Activated CD4-positive, alpha-beta T cell treated with anti-CD3 and anti-CD28 coated beads, Interleukin-2, amount 50 U/mL, for 48 hours (primary cell): ENCODE measurements around the gene SDSL.

ENCODE experiments used
- DNase-seq, 2 experiments: peaks; one replicate each; pipeline ENCODE4 v3.0.0-alpha.2; 2020

Gene SDSL

GRCh38 chr12:113397497-113398197 lies 24.5 kb upstream of the SDSL start:
- DNase-seq = no peak

GRCh38 chr12:113398346-113399290 lies 23.6 kb upstream of the SDSL start:
- no peak for DNase-seq

DNA sequence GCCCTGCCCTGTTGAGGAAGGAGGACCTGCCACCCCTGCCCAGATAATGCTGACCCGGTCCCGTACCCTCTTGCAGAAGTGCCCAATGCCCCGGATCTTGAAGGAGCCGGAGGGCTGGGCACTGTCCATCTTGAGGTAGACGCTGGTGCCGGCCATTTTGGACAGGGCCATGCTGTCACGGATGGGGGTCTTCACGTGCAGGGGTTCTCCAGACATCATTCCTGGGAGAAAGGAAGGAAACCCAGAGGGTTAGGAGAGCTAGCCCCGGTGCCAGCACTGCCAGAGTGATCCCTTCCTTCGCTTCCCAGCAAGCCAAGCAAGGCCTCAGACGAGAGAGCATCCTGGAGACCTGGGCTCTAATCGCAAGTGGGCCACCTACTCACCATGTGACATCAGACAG lies 22.7 kb upstream of the SDSL start:
- DNase-seq = no peak

DNA sequence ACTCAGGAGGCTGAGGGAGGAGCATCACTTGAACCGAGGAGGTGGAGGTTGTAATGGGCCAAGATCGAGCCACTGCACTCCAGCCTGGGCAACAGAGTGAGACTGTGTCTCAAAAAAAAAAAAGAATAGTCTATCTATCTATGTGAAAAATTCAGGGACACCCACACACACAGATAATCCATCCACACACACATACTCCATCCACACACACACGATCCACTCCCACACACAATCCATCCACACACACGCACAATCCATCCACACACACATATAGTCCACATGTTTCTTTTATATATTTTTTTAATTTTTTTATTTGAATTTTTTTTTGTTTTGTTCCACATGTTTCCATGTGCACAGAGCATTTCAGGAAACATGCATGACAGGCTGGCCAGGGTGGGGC lies 21.8 kb upstream of the SDSL start:
- DNase-seq = no peak

- DNase-seq = no peak
Measured at GRCh38 chr12:113401066-113402000, 20.8 kb upstream of the SDSL start.

DNA sequence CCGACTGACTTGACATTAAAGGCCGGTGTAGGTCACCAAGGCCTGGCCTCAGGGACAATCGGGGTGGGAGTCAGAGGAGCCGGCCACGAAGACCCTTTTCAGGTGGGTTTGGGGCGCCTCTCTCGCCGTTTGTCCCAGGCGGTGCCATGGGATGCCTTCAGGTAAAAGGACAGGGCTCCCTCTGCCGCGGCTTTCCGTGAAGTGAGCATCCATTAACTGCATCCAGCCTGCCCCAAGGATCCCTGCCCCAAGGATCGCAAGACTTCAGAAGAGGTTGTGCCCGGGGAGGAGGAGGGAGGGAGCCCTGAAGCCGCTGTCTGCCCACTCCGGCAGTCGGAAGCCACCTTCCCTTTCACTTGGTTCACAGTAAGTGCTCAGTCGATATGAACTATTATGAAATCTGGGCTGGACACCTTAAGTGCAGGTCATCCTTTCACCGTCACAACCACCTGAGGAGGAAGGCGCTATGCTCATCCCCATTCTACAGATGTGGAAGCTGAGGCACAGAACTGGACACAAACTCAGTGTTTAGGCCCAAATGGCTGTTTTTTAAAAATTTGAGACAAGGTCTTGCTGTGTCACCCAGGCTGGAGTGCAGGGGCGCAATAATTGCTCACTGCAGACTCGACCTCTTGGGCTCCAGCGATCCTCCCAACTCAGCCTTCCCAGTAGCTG lies 19.5 kb upstream of the SDSL start:
- DNase-seq = no peak

DNA sequence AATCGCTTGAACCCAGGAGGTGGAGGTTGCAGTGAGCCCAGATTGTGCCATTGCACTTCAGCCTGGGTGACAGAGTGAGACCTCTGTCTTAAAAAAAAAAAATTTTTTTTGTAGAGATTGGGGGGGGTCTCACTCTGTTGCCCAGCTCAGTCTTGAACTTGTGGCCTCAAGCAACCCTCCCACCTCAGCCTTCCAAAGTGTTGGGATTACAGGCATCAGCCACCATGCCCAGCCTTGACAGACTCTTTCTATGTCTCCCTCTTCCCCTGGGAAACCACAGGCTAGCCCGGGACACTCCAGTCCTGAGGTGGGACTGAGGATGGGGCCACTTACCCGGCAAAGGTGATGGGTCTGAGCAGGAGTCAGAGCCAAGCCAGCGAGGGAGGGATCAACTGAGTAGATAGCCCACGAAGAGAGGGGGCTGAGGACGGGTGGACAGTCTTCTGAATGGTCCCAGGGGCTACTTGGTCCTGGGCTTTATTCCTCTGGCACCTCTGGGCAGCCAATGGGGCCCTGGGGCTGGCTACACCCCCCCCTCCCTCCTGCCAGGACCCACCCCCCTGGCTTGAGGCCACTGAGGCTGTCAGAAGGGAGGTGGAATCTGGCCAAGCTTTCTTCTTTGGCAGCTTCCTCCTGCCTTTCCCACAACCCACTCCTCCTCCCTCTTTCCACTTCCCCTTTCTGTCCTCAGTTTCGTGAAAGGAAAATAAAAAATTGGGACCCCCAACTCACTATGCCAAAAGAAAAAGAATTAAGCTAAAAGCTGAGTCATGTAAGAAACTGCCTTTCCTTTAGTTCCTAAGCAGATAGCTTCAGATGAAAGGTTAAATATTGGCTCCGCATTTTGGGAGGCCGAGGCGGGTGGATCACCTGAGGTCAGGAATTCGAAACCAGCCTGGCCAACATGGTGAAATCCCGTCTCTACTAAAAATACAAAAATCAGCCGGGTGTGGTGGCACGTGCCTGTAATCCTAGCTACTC lies 18.5 kb upstream of the SDSL start, which contains the start of gene SDS:
SDS (minus strand) TSS at position 453 of the 981 bp plus-strand sequence. CDS start 4,179 bp downstream, outside the sequence.
- no peak for DNase-seq

GRCh38 chr12:113405694-113406093 lies 16.5 kb upstream of the SDSL start:
- DNase-seq = no peak

GRCh38 chr12:113407931-113408600 lies 14.1 kb upstream of the SDSL start:
- no peak for DNase-seq

DNA sequence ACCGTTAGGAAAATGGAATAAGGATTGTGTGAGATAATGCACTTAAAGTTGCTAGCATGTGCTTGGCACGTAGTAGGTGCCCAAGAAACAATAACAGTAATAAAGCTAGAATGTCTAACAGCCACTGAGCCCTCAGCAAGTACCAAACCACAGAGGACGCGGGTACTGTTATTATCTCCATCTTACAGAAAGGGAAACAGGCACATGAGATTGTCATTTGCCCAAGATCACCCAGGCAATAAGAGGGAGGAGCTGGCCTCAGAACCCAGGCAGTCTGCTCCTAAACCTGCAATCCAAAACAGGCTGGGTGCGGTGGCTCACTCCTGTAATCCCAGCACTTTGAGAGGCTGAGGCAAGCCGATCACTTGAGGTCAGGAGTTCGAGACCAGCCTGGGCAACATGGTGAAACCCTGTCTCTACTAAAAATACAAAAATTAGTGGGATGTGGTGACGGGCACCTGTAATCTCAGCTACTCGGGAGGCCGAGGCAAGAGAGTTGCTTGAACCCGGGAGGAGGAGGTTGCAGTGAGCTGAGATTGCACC lies 13.4 kb upstream of the SDSL start:
- DNase-seq = no peak

DNA sequence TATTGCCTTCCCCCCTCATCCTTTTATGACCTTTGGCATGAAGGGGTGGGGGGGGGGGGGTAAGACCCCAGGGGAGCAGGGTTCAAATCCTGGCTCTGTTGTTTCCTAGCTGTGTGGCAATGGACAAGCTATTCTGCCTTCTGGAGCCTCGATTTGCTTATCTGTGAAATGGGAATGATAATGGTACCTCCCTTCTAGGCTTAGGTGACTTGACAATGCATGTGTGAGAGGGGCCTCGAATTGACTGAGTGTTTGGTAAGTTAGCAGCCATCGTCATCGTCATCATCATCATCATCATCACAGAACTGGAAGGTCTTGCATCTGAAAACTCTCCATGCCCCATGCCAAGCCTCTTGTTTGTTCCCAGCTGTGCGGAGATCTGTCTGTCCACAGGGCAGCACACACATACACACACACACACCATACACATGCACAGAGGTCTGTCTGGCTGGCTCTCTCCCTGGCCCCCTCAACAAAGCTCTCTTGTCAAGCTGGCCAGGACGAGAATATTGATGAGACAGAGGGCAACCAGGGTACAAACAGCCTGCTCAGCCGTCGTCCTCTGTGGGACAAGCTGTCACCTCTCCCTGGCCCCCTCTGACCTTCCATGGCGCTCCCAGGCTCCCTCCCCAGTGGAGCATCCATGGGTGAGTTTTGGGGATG lies 12.6 kb upstream of the SDSL start:
- DNase-seq = no peak

- DNase-seq = no peak
Measured at GRCh38 chr12:113413488-113413939, 8.7 kb upstream of the SDSL start.

- DNase-seq = no peak
Measured at GRCh38 chr12:113414519-113415038, 7.6 kb upstream of the SDSL start.

DNA sequence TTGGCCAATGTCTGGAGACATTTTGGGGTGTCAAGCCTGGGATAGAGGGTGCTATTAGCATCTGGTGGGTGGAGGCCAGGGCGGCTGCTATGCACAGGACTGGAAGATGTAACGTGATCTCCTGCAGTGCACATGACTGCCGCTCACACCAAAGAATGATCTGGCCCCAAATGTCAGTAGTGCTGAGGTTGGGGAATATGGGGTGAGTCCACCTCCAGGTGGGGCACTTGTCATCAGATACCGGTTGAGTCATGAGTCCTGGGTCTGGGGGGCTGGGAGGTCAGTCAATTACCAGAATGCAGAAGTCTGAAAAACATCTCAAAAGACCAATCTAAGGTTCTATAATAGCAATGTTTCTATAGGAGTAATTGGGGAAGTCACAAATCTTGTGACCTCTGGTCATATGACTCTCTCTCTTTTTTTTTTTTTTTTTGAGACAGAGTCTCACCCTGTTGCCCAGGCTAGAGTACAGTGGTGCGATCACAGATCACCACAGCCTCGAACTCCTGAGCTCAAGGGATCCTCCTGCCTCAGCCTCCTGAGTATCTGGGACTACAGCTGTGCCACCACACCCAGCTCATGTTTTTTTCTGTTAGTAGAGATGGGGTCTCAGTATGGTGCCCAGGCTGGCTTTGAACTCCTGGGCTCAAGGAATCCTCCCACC lies 6.0 kb upstream of the SDSL start:
- DNase-seq = no peak

GRCh38 chr12:113418213-113418879 lies 3.8 kb upstream of the SDSL start:
- no peak for DNase-seq

GRCh38 chr12:113420996-113421595 lies 1.1 kb upstream of the SDSL start:
- DNase-seq = no peak

DNA sequence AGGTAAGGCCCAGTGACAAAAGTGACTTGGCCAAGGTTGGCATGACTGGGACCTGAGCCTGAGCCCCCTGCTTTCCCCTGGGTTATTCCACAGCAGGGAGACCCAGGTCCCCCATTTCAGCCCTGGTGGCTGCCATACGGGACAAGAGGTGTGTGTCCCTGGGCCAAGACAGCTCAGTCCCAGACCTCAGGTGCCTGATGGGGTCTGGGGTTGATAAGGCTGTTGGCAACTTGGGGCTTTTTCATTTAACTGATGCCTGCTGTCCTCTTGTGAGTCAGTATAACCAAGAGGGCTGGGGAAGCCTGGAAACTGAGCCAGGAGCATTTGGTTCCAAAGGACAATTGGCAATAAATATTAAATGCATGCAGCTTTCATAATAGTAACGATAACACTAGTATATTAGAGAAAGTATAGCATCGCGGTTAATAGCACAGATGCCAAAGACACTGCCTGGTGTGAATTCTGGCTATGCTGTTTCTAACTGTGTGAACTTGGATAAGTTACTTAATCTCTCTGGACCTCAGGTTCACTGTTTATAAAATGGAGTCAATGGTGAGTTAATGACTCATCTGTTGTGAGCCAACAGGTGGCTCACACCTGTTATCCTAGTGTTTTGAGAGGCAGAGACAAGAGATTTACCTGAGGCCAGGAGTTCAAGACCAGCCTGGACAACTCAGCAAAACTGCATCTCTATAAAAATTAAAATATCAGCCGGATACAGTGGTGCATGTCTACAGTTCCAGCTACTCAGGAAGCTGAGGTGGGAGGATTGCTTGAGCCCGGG lies 898 bp downstream of the SDSL start:
- no peak for DNase-seq
